DOHH2 (cell line): ENCODE results near the gene CABP1.

Experiments used
- CTCF ChIP-seq: fragments of 200-600 bp; sonication (generic); IDR thresholded peaks from one replicate; pipeline ENCODE4 v1.5.1; 2014; ENCODE audit warnings: antibody characterized with exemption, mild to moderate bottlenecking, low read depth, low read length; ENCODE audit not compliant: poor library complexity, severe bottlenecking
- EZH2phosphoT487 ChIP-seq: fragments of 200-600 bp; sonication (generic); IDR thresholded peaks from 2 replicates; pipeline ENCODE4 v1.6.1; 2017; ENCODE audit warnings: borderline replicate concordance, mild to moderate bottlenecking, antibody characterized with exemption, low read length, moderate library complexity, mixed read lengths

GRCh38 chr12:120620624-120621023 is 19.8 kb upstream of the CABP1 start:
- TF ChIP-seq CTCF (no peak), EZH2phosphoT487 (no peak)
